ENCODE results near the gene EPAS1.

GRCh38 chr2:46339200-46339599 is 42.0 kb downstream of the EPAS1 start:
- TF ChIP-seq, protein P1, sequence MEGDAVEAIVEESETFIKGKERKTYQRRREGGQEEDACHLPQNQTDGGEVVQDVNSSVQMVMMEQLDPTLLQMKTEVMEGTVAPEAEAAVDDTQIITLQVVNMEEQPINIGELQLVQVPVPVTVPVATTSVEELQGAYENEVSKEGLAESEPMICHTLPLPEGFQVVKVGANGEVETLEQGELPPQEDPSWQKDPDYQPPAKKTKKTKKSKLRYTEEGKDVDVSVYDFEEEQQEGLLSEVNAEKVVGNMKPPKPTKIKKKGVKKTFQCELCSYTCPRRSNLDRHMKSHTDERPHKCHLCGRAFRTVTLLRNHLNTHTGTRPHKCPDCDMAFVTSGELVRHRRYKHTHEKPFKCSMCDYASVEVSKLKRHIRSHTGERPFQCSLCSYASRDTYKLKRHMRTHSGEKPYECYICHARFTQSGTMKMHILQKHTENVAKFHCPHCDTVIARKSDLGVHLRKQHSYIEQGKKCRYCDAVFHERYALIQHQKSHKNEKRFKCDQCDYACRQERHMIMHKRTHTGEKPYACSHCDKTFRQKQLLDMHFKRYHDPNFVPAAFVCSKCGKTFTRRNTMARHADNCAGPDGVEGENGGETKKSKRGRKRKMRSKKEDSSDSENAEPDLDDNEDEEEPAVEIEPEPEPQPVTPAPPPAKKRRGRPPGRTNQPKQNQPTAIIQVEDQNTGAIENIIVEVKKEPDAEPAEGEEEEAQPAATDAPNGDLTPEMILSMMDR (IDR thresholded peaks at IDR 0.05), result no peak
- TF ChIP-seq POLR2A (IDR thresholded peaks at IDR 0.05), result no peak

All from uterus (tissue), 2 donors.